GM21576 (cell line): ENCODE measurements around the gene PPP1R9A.
A peak's percentile ranks its signal among the peaks of the same experiment; 100 is the strongest.

Experiments
- ATAC-seq: cut with Tn5 transposase; IDR thresholded peaks from one replicate; pipeline ENCODE4 v1.9.1; 2021; ENCODE audit warnings: mild to moderate bottlenecking, moderate library complexity; ENCODE audit not compliant: unreplicated experiment

PPP1R9A gene

GRCh38 chr7:95304990-95305389 is 397.6 kb downstream of the PPP1R9A start:
- ATAC-seq, result no peak

GRCh38 chr7:95309951-95310350 is 402.6 kb downstream of the PPP1R9A start:
- no peak for ATAC-seq

DNA sequence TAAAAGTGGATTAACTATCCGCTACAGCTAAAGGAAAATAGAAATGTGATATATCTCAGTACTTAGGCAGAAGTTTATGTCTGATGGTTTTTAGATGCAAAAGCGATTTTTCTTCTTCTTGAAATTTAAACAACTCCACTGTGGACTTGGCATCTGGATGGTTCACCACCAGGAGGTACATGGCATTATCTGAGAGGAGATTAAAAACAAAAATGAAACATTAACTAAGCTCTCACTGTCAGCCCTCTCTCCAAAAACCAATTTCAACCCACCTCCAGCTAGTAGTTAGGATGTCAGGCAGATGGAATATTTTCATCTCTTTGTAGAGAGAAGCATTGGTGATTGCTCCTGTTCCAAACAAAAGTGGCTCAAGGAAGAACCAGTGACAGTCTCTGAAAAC is 404.0 kb downstream of the PPP1R9A start:
- ATAC-seq, result no peak

DNA sequence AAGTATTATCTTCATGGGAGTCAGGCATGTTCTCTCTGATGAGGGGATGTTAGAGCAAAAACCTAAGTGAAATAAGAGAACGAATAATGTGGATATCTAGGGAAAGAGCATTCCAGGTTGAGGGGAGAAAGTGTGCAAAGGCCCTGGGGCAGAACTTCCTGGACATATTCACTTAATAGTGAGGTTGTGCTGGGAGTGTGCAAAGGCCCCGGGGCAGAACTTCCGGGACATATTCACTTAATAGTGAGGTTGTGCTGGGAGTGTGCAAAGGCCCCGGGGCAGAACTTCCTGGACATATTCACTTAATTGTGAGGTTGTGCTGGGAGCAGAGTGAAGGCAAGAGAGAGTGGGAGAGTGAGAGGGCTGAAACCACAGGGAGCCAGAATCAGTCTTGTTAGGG is 405.2 kb downstream of the PPP1R9A start:
- ATAC-seq, result no peak

DNA sequence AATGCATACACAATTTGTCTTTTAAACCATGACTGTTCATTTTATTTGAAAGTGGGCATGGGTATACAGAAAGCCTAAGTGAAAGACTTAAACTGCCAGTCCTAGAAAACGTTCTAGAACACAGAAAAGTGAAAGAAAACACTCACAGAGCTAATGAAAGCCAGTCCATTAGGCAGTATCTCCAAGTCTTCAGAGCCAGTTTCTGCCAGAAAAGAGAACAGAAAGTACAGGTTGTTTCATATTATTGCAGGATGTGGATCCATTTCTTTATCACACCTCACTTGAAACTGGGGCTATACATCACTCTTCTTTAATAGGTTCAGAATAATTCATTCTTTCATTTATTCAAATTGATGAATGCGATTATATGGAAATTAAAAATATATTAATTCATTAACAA is 409.2 kb downstream of the PPP1R9A start:
- ATAC-seq, result peak; percentile 90

GRCh38 chr7:95317546-95317945 is 410.2 kb downstream of the PPP1R9A start:
- no peak for ATAC-seq

- ATAC-seq, result no peak
Measured at GRCh38 chr7:95317966-95318365, 410.6 kb downstream of the PPP1R9A start.

DNA sequence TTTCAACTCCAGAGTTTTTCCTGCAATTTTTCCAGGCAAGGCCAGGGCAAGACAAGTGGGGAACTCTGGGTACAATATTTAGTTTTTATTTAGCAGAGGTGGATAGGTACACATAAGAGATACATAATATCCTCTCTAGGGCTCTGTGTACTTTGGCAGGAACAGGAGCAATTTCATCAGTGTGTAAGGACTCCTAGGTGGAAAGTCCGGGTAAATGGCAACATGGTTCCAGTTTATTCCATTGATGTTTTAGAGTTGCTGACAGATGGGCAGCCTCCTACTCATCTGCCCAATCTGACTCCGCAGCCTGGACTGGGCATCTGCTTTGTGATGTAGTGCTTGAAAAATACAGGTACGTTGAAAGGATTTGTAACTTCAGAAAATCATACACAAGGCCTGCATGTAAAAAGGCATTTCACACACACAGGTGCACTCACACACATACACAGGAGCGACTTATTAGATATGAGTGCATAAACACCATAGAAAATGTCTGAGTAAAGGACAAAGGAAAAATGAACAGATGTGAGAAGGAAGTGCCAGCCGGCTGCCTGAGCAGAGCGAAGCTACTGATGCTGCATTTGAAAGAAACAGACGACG is 411.2 kb downstream of the PPP1R9A start:
- ATAC-seq, result no peak

GRCh38 chr7:95319570-95319969 is 412.2 kb downstream of the PPP1R9A start:
- ATAC-seq, result no peak

DNA sequence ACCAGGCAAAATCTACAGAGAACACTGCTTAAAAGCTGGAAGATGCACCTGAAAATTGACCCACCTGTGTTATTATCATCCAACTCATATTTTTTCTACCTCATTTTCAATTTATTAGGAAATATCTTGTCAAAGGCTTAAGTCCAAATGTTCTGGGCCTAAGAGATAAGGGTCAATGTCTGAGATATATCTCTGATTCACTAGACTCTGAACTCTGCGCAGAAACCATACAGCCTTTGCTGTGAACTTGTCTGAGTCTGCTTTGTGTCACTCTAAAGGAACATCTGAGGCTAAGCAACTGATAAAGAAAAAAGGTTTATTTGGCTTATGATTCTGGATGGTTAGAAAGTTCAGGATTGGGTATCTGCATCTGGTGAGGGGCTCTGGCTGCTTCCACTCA is 413.3 kb downstream of the PPP1R9A start:
- ATAC-seq, result no peak

DNA sequence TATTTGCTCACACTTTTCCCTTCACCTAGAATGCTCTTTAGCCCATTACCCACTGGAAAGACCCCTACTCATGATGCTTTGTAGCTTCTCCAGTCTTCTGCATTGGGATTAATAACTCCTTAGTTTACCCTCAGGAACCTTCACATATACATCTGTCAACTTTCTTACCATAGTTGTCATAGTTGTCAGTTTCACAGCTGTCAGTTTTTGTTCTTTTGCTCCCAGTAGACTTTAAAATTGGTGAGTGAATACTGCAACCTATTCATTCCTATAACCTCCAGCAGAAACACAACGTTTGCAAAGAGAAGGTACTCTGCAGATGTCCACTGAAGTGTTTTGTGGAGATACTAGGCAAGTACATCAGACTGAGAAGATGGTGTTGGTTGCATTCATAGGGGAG is 414.3 kb downstream of the PPP1R9A start:
- no peak for ATAC-seq

- ATAC-seq, result no peak
Measured at GRCh38 chr7:95322396-95322795, 415.0 kb downstream of the PPP1R9A start.

GRCh38 chr7:95322854-95323253 is 415.5 kb downstream of the PPP1R9A start:
- ATAC-seq, result no peak

GRCh38 chr7:95323410-95324129 is 416.2 kb downstream of the PPP1R9A start:
- ATAC-seq, result no peak

GRCh38 chr7:95324431-95324830 is 417.0 kb downstream of the PPP1R9A start, which contains the start of gene PON1:
Gene PON1 (minus strand): TSS chr7:95324532. CDS start chr7:95324475, 57 bp downstream.
- no peak for ATAC-seq

GRCh38 chr7:95327356-95327755 is 420.0 kb downstream of the PPP1R9A start:
- no peak for ATAC-seq

DNA sequence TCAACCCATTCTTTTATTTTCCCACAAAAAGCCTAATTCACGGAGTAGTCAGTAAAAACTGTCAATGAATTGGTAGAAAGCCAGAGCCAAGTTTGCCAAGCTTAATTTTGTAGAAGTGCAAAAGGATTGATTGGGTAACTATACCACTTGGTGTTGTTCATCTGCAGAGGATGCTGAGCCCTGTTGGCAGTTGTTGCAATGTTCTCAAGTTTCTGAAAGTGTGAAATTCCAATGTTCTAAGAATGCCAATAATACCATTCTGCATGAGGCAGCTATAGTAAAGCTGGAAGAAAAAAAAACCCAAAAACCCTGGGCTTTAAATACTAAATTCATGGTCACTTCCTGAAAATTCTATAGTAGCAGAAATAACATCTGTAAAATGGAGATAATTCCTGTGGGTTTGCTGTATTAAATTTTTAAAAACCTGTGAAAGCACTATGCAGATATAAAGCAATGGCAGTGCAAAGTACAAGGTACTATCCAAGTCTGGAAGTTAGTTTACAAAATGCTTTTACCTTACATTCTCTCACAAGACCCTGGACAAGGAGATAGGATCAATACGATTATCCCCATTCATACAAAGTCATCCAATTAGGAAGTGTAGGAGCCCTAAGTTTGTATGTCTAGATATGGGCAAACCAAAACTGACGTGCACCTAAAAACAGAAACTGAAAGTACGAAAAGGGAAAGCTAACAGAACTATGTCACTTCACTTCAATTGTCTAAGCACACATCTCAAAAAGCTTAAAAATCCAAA is 423.0 kb downstream of the PPP1R9A start:
- ATAC-seq, result peak; percentile 96

DNA sequence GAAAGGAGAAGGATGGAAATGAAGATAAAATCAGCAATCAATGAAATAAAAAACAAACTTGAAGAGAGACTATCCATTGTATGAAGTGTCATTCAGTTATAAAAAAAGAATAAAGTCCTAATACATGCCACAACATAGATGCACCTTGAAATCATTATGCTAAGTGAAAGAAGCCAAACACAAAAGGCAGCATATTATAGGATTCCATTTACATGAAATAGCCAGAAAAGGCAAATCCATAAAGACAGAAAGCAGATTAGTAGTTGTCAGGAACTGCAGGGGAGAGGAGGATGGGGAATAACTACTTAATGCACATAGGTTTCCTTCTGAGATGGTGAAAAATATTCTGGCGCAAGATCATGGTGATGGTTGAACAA is 423.6 kb downstream of the PPP1R9A start:
- peak; percentile 26 for ATAC-seq

- ATAC-seq, result no peak
Measured at GRCh38 chr7:95334447-95334846, 427.1 kb downstream of the PPP1R9A start.

- ATAC-seq, result no peak
Measured at GRCh38 chr7:95335093-95335492, 427.7 kb downstream of the PPP1R9A start.

DNA sequence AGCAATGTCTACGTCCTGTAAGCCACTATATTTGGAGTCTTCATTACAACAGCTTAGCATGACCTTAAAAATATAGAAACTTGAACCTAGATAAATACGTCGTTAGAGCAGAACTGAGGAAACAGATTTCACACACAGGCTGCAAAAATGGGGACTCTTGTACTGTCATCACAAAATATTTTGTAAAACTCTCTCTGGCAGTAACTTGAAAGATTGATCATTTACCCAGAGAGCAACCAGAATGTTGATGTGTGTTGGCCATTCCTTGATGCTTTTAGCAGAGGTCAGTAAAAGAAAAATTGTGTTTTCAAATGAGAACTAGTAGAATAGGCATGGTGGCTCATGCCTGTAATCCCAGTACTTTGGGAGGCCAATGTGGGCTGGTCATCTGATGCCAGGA is 431.4 kb downstream of the PPP1R9A start:
- no peak for ATAC-seq

- no peak for ATAC-seq
Measured at GRCh38 chr7:95340491-95340890, 433.1 kb downstream of the PPP1R9A start.
